ENCODE data around the gene PGLYRP3. TPM values are rescaled to one million over a fixed set of nuclear protein-coding genes. Genes with fewer than 3 reads are reported as not detected.

Gene PGLYRP3
- total RNA-seq, 4 donors from 2014 or later, result not detected

- 59 to 64% methylated on average over 6 of the region's 6 CpGs for WGBS, 2 donors
- no peak overlapping the region for H3K27ac ChIP-seq
- no peak for DNase-seq (ENCODE audit: low spot score in 2 of 2)
- peaks cover 0 to 67% of the 10 kb centered on the region in 2 donors for H3K27me3 ChIP-seq
- H3K4me1 ChIP-seq, result no peaks in the 10 kb centered on the region
- TF ChIP-seq POLR2A (IDR thresholded peaks at IDR 0.05) (no peak), CTCF (IDR thresholded peaks at IDR 0.05) (no peak), EP300 (IDR thresholded peaks at IDR 0.05) (no peak)
- no peak overlapping the region for H3K4me3 ChIP-seq
- H3K36me3 ChIP-seq, result no peaks in the 10 kb centered on the region
- H3K9me3 ChIP-seq, result no peaks in the 10 kb centered on the region
Observed at GRCh38 chr1:153346077-153346723, 33.4 kb upstream of the PGLYRP3 start.

DNA sequence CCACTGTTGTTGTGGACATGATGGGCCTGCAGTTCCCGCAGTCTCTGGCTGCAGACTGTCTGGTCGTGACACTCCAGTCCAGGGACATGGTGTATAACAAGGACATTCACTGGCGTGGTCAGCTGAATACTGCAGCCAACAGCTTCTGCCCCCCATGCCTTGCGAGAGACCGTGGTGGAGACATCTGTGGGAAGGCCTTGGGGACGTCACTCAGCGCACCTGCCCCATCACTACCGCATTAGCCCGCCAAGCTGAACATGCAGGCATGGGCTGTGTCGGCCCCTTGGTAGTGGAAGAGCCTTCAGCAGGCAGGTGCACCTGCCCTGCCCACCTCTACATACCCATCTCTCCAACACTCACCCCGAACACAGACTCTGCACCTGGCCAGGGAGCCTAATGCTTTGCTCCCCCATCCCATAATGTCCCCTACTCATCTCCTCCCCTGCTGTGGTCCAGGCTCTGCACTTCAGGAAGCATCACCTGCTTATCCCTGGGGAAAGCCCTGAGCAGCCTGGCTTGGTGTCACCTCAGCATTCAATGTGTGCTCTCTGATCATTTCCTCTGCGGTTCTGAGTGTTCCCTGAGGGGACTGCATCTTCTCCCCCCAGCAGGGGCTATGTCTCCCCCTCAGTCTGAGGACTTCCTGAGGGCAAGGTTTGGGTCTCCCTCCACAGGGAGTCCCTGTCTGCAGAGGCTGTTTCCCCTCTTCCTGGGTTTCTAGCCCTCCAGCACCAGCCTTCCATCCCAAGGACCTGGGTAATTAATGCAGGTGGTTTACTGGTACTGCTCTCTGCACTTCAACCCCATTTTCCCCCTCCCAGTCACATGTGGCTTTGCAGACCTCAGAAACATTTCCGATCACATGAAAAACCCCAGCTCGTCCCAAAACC, 32.7 kb upstream of the PGLYRP3 start:
- Histone ChIP-seq H3K4me3 (no peak overlapping the region), H3K4me1 (no peaks in the 10 kb centered on the region), H3K27ac (no peak overlapping the region), H3K36me3 (no peaks in the 10 kb centered on the region), H3K9me3 (no peaks in the 10 kb centered on the region), H3K27me3 (peaks cover 0 to 65% of the 10 kb centered on the region in 2 donors)
- DNase-seq (ENCODE audit: low spot score in 2 of 2), result no peak
- no peak for TF ChIP-seq EP300 (IDR thresholded peaks at IDR 0.05)
- 76 to 77% methylated on average over 14 of the region's 14 CpGs for WGBS, 2 donors

GRCh38 chr1:153344718-153345025, 31.9 kb upstream of the PGLYRP3 start:
- Histone ChIP-seq H3K4me1 (no peaks in the 10 kb centered on the region), H3K36me3 (no peaks in the 10 kb centered on the region), H3K4me3 (no peak overlapping the region), H3K27ac (no peak overlapping the region), H3K27me3 (peaks cover 0 to 58% of the 10 kb centered on the region in 2 donors), H3K9me3 (no peaks in the 10 kb centered on the region)
- DNase-seq (ENCODE audit: low spot score in 2 of 2), result peak in 1 of 2 donors; percentile 3
- WGBS, 2 donors, result 38 to 41% methylated on average over 3 of the region's 3 CpGs
- no peak for TF ChIP-seq POLR2A (IDR thresholded peaks at IDR 0.05)
- no peak for TF ChIP-seq EP300 (IDR thresholded peaks at IDR 0.05)
- no peak for TF ChIP-seq CTCF (IDR thresholded peaks at IDR 0.05)

- Histone ChIP-seq H3K27me3 (peaks cover 0 to 52% of the 10 kb centered on the region in 2 donors), H3K9me3 (no peaks in the 10 kb centered on the region), H3K27ac (no peak overlapping the region), H3K4me3 (no peak overlapping the region), H3K36me3 (no peaks in the 10 kb centered on the region), H3K4me1 (no peaks in the 10 kb centered on the region)
- no peak for TF ChIP-seq POLR2A (IDR thresholded peaks at IDR 0.05)
- TF ChIP-seq CTCF (IDR thresholded peaks at IDR 0.05), result no peak
- no peak for TF ChIP-seq EP300 (IDR thresholded peaks at IDR 0.05)
- no peak for DNase-seq (ENCODE audit: low spot score in 2 of 2)
- 60 to 62% methylated on average over 9 of the region's 9 CpGs for WGBS, 2 donors
Observed at GRCh38 chr1:153343811-153344717, 31.3 kb upstream of the PGLYRP3 start.

GRCh38 chr1:153343040-153343681, 30.4 kb upstream of the PGLYRP3 start:
- no peak for DNase-seq (ENCODE audit: low spot score in 2 of 2)
- 40 to 47% methylated on average over 5 of the region's 5 CpGs for WGBS, 2 donors
- H3K27me3 ChIP-seq, result peaks cover 0 to 46% of the 10 kb centered on the region in 2 donors
- no peaks in the 10 kb centered on the region for H3K36me3 ChIP-seq
- H3K4me3 ChIP-seq, result no peak overlapping the region
- H3K27ac ChIP-seq, result no peak overlapping the region
- no peaks in the 10 kb centered on the region for H3K9me3 ChIP-seq
- no peak for TF ChIP-seq EP300 (IDR thresholded peaks at IDR 0.05)
- no peak for TF ChIP-seq CTCF (IDR thresholded peaks at IDR 0.05)
- no peak for TF ChIP-seq POLR2A (IDR thresholded peaks at IDR 0.05)
- no peaks in the 10 kb centered on the region for H3K4me1 ChIP-seq

Measured in tibial nerve (tissue), 4 donors.